H1 (cell line): Measurements from ENCODE around the gene ABCC4. TPM values are rescaled to one million over a fixed set of nuclear protein-coding genes. Genes with fewer than 3 reads are reported as not detected.

Experiments
- BACH1 ChIP-seq: IDR thresholded peaks from 2 replicates; pipeline ENCODE4 v1.6.1; 2012; ENCODE audit warnings: low read length, improper control_type of control experiment
- MAFK ChIP-seq: IDR thresholded peaks from 2 replicates; pipeline ENCODE4 v1.6.1; 2012; ENCODE audit warnings: low read depth, mild to moderate bottlenecking, improper control_type of control experiment, low read length
- RNF2 ChIP-seq: fragments of 200-900, 300-1000 bp; sonication (generic); IDR thresholded peaks from 2 replicates; pipeline ENCODE4 v1.7.1; 2016; ENCODE audit warnings: borderline replicate concordance, low read depth, mild to moderate bottlenecking, antibody characterized with exemption, low read length; ENCODE audit not compliant: poor library complexity, severe bottlenecking; ENCODE audit errors: missing control alignments
- polyA plus RNA-seq, 7 experiments: library from polyadenylated mRNA; depleted of rRNA in 3 of 7; stranded (reverse) in 5 of 7; unstranded in 2 of 7; fragments of >200 nt in 5 of 7; fragments of 200-250 nt in 2 of 7; gene quantifications; 1 replicate in 5 of 7; 2 replicates in 1 of 7; 4 replicates in 1 of 7; pipeline versions ENCODE4 v1.2.1 to v1.2.3, GENCODE V29; 2011 to 2013; ENCODE audit warnings: missing spikeins in 2 of 7, mixed read lengths in 2 of 7
- total RNA-seq: library from RNA; stranded (reverse); fragmentation: NEBNext Ultra II Directional; extraction: Animal tissue kit (Norgen Biotek cat#: 25700); gene quantifications from 2 replicates; pipeline ENCODE4 v1.2.1, GENCODE V29; 2021

ABCC4 gene
- total and polyA plus RNA-seq, 2 of the 8 experiments (the other 6 are each of a cell fraction or from before 2014, with no cell fraction given) = 4.0 to 14.1 TPM

DNA sequence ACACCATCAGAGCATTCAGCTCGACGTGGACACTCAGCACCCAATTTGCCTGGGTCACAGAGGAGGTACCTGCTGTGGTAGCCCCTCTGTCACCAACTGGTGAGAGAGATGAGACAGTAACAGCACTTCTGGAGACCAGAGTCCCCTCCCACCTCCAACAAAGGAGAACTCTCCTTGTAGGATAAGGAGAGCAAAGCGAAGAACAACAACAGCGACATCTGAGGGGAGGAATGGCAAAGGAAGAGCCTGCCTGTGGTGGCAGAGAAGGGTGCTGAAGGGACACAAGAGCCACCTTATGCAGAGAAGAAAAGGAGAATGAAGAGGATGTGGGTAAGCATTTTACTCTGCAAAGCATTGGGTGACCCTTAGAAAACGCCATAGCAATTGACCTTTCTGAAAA lies 167.8 kb downstream of the ABCC4 start (continued):
- TF ChIP-seq BACH1 (no peak), RNF2 (no peak), MAFK (no peak)
